HepG2 (cell line): ENCODE results near the gene CTBP1. TPM values are rescaled to one million over a fixed set of nuclear protein-coding genes. Genes with fewer than 3 reads are reported as not detected.

ENCODE experiments used
- ATAC-seq: fragments of 200-7000 bp; cut with Tn5 transposase; 3 replicates; pipeline ENCODE4 v1.9.1; 2020; ENCODE audit warnings: mild to moderate bottlenecking, moderate library complexity
- Bru-seq: library from RNA; stranded (reverse); fragments of 400-500 nt; gene quantifications from one replicate; lab custom pipeline; 2021; lab: Mats Ljungman, UMichigan
- BruChase-seq, 2 experiments: library from RNA; stranded (reverse); fragments of 400-500 nt; gene quantifications; one replicate each; lab custom pipeline; 2021; lab: Mats Ljungman, UMichigan
- BruUV-seq: library from RNA; stranded (reverse); fragments of 400-500 nt; replicated peaks from 2 replicates; lab custom pipeline; 2021; lab: Mats Ljungman, UMichigan
- CTCF ChIA-PET: fragments of 300-600 bp; formaldehyde crosslinking; extraction: SDS; loops from one replicate; lab custom pipeline; 2021; ENCODE audit warnings: low total read pairs, inconsistent platforms, low intra/inter-chr PET ratio; lab: Yijun Ruan, JAX
- POLR2A ChIA-PET: fragments of 350-600 bp; sonication (Branson Sonifier 250); formaldehyde crosslinking; loops from one replicate; lab custom pipeline; 2020; ENCODE audit warnings: antibody characterized with exemption, inconsistent platforms; lab: Yijun Ruan, JAX
- DNase-seq: peaks from one replicate; pipeline ENCODE4 v3.0.0-alpha.2; 2015; ENCODE audit warnings: low spot score
- FAIRE-seq: peaks from 3 replicates; lab custom pipeline; 2011; peaks lifted over from hg19 to GRCh38; lab: Jason Lieb, UNC
- H2AFZ ChIP-seq: one replicate; pipeline ENCODE4 v1.6.1; 2011; ENCODE audit warnings: low read length, inconsistent platforms
- H3K27ac ChIP-seq: fragments of 300-600 bp; 3 replicates; pipeline ENCODE4 v1.8.0; 2011; ENCODE audit warnings: mixed run types, mild to moderate bottlenecking, mixed read lengths, low read length, inconsistent platforms; ENCODE audit not compliant: insufficient read depth; ENCODE audit errors: extremely low read length
- H3K27me3 ChIP-seq, 2 experiments: fragments of 200-600 bp in 1 of 2; 2 replicates in 1 of 2; 3 replicates in 1 of 2; pipeline versions ENCODE4 v1.6.0 to v1.8.0; 2011; ENCODE audit warnings: low read length in 2 of 2, mild to moderate bottlenecking in 2 of 2, moderate library complexity in 2 of 2, inconsistent platforms in 1 of 2; ENCODE audit not compliant: insufficient read depth in 2 of 2, control insufficient read depth in 1 of 2
- H3K36me3 ChIP-seq, 2 experiments: fragments of 200-600 bp in 1 of 2; replicated peaks in 1 of 2; 2 replicates in 1 of 2; 3 replicates in 1 of 2; pipeline versions ENCODE4 v1.5.1 to v1.8.0; 2011; ENCODE audit warnings: low read length in 2 of 2, inconsistent platforms in 1 of 2; ENCODE audit not compliant: insufficient read depth in 2 of 2, control insufficient read depth in 1 of 2
- H3K4me1 ChIP-seq: 2 replicates; pipeline ENCODE4 v1.5.1; 2012; ENCODE audit warnings: low read length, inconsistent platforms; ENCODE audit not compliant: insufficient read depth
- H3K4me2 ChIP-seq: 2 replicates; pipeline ENCODE4 v1.6.0; 2011; ENCODE audit warnings: low read depth, low read length, inconsistent platforms
- H3K4me3 ChIP-seq, 3 experiments: fragments of 200-600 bp in 1 of 3; sonication (generic), shearing (Covaris generic) in 1 of 3; replicated peaks in 1 of 3; 2 replicates each; pipeline ENCODE4 v1.5.1; 2011 to 2016; ENCODE audit warnings: low read length in 3 of 3, inconsistent platforms in 2 of 3, low read depth in 2 of 3, mild to moderate bottlenecking in 2 of 3, control low read depth in 1 of 3, mixed read lengths in 1 of 3; ENCODE audit not compliant: insufficient read depth in 1 of 3
- H3K79me2 ChIP-seq: one replicate; pipeline ENCODE4 v1.6.1; 2011; ENCODE audit warnings: low read length, inconsistent platforms; ENCODE audit not compliant: insufficient read depth
- H3K9ac ChIP-seq: 2 replicates; pipeline ENCODE4 v1.6.0; 2011; ENCODE audit warnings: mild to moderate bottlenecking, low read depth, low read length, inconsistent platforms; ENCODE audit not compliant: insufficient read depth
- H3K9me3 ChIP-seq: 2 replicates; pipeline ENCODE4 v1.5.1; 2012; ENCODE audit warnings: mild to moderate bottlenecking, low read length
- H4K20me1 ChIP-seq: 2 replicates; pipeline ENCODE4 v1.6.0; 2011; ENCODE audit warnings: inconsistent platforms, mild to moderate bottlenecking, low read length, moderate library complexity; ENCODE audit not compliant: insufficient read depth
- ASH2L ChIP-seq: fragments of 300-600, 200-600 bp; sonication (generic); IDR thresholded peaks from 2 replicates; pipeline ENCODE4 v1.7.0; 2017; ENCODE audit warnings: low read depth, mild to moderate bottlenecking, moderate library complexity, mixed read lengths, low read length; ENCODE audit not compliant: insufficient read length
- CREB1 ChIP-seq, 2 experiments: fragments of 450-650 bp in 1 of 2; IDR thresholded peaks; 2 replicates each; pipeline ENCODE4 v1.6.1; 2016 to 2017; ENCODE audit warnings: control low read depth in 1 of 2, mild to moderate bottlenecking in 1 of 2, missing compliant biosample characterization in 1 of 2, missing genetic modification characterization in 1 of 2
- DMAP1 ChIP-seq: IDR thresholded peaks from 2 replicates; pipeline ENCODE4 v1.6.1; 2016
- GABPB1 ChIP-seq: IDR thresholded peaks from 2 replicates; pipeline ENCODE4 v1.6.1; 2016; ENCODE audit warnings: mild to moderate bottlenecking, missing genetic modification reagents, moderate library complexity, missing compliant biosample characterization
- HNRNPK ChIP-seq: fragments of 200-400 bp; formaldehyde crosslinking; IDR thresholded peaks from 2 replicates; pipeline ENCODE4 v1.6.1; 2018; ENCODE audit warnings: low read length, low read depth, moderate library complexity, mild to moderate bottlenecking; ENCODE audit not compliant: poor library complexity, severe bottlenecking
- IKZF1 ChIP-seq: fragments of 450-650 bp; IDR thresholded peaks from 2 replicates; pipeline ENCODE4 v1.7.1; 2016
- KDM5A ChIP-seq: fragments of 200-600 bp; sonication (generic); IDR thresholded peaks from 2 replicates; pipeline ENCODE4 v1.7.0; 2018; ENCODE audit warnings: antibody characterized with exemption, mild to moderate bottlenecking, low read length, borderline replicate concordance
- PHF21A ChIP-seq: sonication (generic); formaldehyde crosslinking; IDR thresholded peaks from 2 replicates; pipeline ENCODE4 v1.5.0; 2020; ENCODE audit warnings: mild to moderate bottlenecking, missing genetic modification reagents
- ZBTB20 ChIP-seq: sonication (generic); formaldehyde crosslinking; IDR thresholded peaks from 2 replicates; pipeline ENCODE4 v1.8.1; 2023; ENCODE audit warnings: missing genetic modification reagents, low read depth, mild to moderate bottlenecking, borderline replicate concordance
- ZFP82 ChIP-seq: sonication (generic); formaldehyde crosslinking; IDR thresholded peaks from 2 replicates; pipeline ENCODE4 v1.5.1; 2020; ENCODE audit warnings: mild to moderate bottlenecking, missing genetic modification reagents, borderline replicate concordance
- ZNF382 ChIP-seq: sonication (generic); formaldehyde crosslinking; IDR thresholded peaks from 2 replicates; pipeline ENCODE4 v1.5.0; 2020; ENCODE audit warnings: missing genetic modification reagents, mild to moderate bottlenecking, borderline replicate concordance
- ZNF546 ChIP-seq: sonication (generic); formaldehyde crosslinking; conservative IDR thresholded peaks from 2 replicates; pipeline ENCODE4 v1.8.1; 2023; ENCODE audit warnings: mild to moderate bottlenecking, missing genetic modification reagents
- ZNF644 ChIP-seq: IDR thresholded peaks from 2 replicates; pipeline ENCODE4 v1.6.1; 2016; ENCODE audit warnings: low read depth
- ZNF678 ChIP-seq: sonication (generic); formaldehyde crosslinking; IDR thresholded peaks from 2 replicates; pipeline ENCODE4 v1.4.0; 2020; ENCODE audit warnings: mild to moderate bottlenecking, missing genetic modification reagents
- ZSCAN31 ChIP-seq: sonication (generic); formaldehyde crosslinking; IDR thresholded peaks from 2 replicates; pipeline ENCODE4 v1.5.0; 2020; ENCODE audit warnings: low read depth, mild to moderate bottlenecking, missing genetic modification reagents
- WGBS: methylation state at CpG from one replicate; pipeline ENCODE4 v1.1.6; 2017; ENCODE audit warnings: low lambda C conversion rate; 5-methylcytosine and 5-hydroxymethylcytosine counted together
- in situ Hi-C: cut with HindIII; loops from 2 replicates; pipeline ENCODE4 v1.10.0; 2017; ENCODE audit warnings: low pct_unique_long_range_greater_than_20kb; ENCODE audit not compliant: extremely low pct_ligation_motif_present
- intact Hi-C: fragments of 100-400 bp; cut with micrococcal nuclease; formaldehyde crosslinking; loops from one replicate; pipeline ENCODE4 v1.10.0; 2022; ENCODE audit not compliant: unreplicated experiment
- long read RNA-seq, 2 experiments: library from RNA in 1 of 2; library from polyadenylated mRNA in 1 of 2; stranded (forward) in 1 of 2; unstranded in 1 of 2; transcript quantifications; one replicate each; pipeline ENCODE4 v2.0.0, GENCODE V29; 2019 to 2022
- polyA minus RNA-seq, 3 experiments: library from RNA; depleted of rRNA, polyadenylated mRNA; stranded (reverse); fragments of >200 nt; gene quantifications; 2 replicates each; pipeline ENCODE4 v1.2.3, GENCODE V29; 2011; ENCODE audit warnings: low replicate concordance in 1 of 3
- polyA plus RNA-seq, 8 experiments: library from polyadenylated mRNA; depleted of rRNA in 3 of 8; stranded (reverse) in 7 of 8; unstranded in 1 of 8; fragments of >200 nt; fragmentation: Illumina TruSeq in 4 of 8; extraction: Trizol in 4 of 8; gene quantifications; 2 replicates each; pipeline versions ENCODE4 v1.2.1 to v1.2.3, GENCODE V29; 2011 to 2016; ENCODE audit warnings: low read depth in 4 of 8, missing spikeins in 1 of 8, mixed read lengths in 1 of 8; ENCODE audit not compliant: insufficient read depth in 1 of 8
- total RNA-seq, 5 experiments: library from RNA; depleted of rRNA; stranded (reverse); fragments of >200 nt; fragmentation: Illumina TruSeq; extraction: Trizol; gene quantifications; 2 replicates each; pipeline ENCODE4 v1.2.3, GENCODE V29; 2016; ENCODE audit warnings: low read depth in 1 of 5
- TF ChIP-seq, protein P1 (sequence below): sonication (generic); formaldehyde crosslinking; IDR thresholded peaks from 2 replicates; pipeline ENCODE4 v1.5.1; 2020; ENCODE audit warnings: missing genetic modification reagents, mild to moderate bottlenecking, borderline replicate concordance

Gene CTBP1
- total RNA-seq (2016; rRNA removed; fragmentation: Illumina TruSeq; extraction: Trizol): 106 and 112 TPM in 2 replicates
- total RNA-seq (2016; cell fraction: cytosol; rRNA removed; fragmentation: Illumina TruSeq; extraction: Trizol; ENCODE audit: low read depth): 119 TPM in 2 replicates
- total RNA-seq (2016; cell fraction: insoluble cytoplasmic fraction; rRNA removed; fragmentation: Illumina TruSeq; extraction: Trizol): 83.8 and 121 TPM in 2 replicates
- 133 and 173 TPM in 2 replicates for total RNA-seq (2016; cell fraction: membrane; rRNA removed; fragmentation: Illumina TruSeq; extraction: Trizol)
- total RNA-seq (2016; cell fraction: nucleus; rRNA removed; fragmentation: Illumina TruSeq; extraction: Trizol): 51.5 and 60.9 TPM in 2 replicates
- polyA plus RNA-seq (2011; rRNA removed): 78.5 and 123 TPM in 2 replicates
- 87.2 and 182 TPM in 2 replicates for polyA plus RNA-seq (2011; cell fraction: cytosol; rRNA removed)
- 489 and 636 TPM in 2 replicates for polyA plus RNA-seq (2011; cell fraction: nucleus; rRNA removed)
- 69.0 and 92.6 TPM in 2 replicates for polyA plus RNA-seq (2012)
- polyA plus RNA-seq (2016; cell fraction: cytosol; fragmentation: Illumina TruSeq; extraction: Trizol; ENCODE audit: low read depth): 49.5 and 64.7 TPM in 2 replicates
- 101 and 112 TPM in 2 replicates for polyA plus RNA-seq (2016; cell fraction: insoluble cytoplasmic fraction; fragmentation: Illumina TruSeq; extraction: Trizol; ENCODE audit: low read depth)
- polyA plus RNA-seq (2016; cell fraction: membrane; fragmentation: Illumina TruSeq; extraction: Trizol; ENCODE audit: low read depth): 103 and 116 TPM in 2 replicates
- polyA plus RNA-seq (2016; cell fraction: nucleus; fragmentation: Illumina TruSeq; extraction: Trizol; ENCODE audit: insufficient read depth, low read depth): 152 and 155 TPM in 2 replicates
- polyA minus RNA-seq (2011; rRNA and poly(A)+ RNA removed; ENCODE audit: low replicate concordance): 136 and 350 TPM in 2 replicates
- polyA minus RNA-seq (2011; cell fraction: cytosol; rRNA and poly(A)+ RNA removed): 85.1 and 100 TPM in 2 replicates
- polyA minus RNA-seq (2011; cell fraction: nucleus; rRNA and poly(A)+ RNA removed): 47.7 and 48.4 TPM in 2 replicates
- percentile 74 among the genes with signal in this experiment for Bru-seq, nascent RNA
- percentile 89 among the genes with signal in this experiment for BruChase-seq, experiment 1, labeled RNA remaining after a 6-hour chase
- percentile 85 among the genes with signal in this experiment for BruChase-seq, experiment 2, labeled RNA remaining after a 2-hour chase
- long read RNA-seq, experiment 1, partial matches to known transcripts: 31 of 57 reads
- long read RNA-seq, experiment 1, other reads (novel, unspliced or antisense): 19 of 57 reads
- long read RNA-seq, experiment 2, transcript CTBP1-203 (10 exons, 2,467 nt): major isoform, 42 of 182 reads
- long read RNA-seq, experiment 2, transcript CTBP1-201 (9 exons, 2,297 nt): minor isoform, 6 of 182 reads
- long read RNA-seq, experiment 2, partial matches to known transcripts: 16 of 182 reads
- long read RNA-seq, experiment 2, other reads (novel, unspliced or antisense): 113 of 182 reads

DNA sequence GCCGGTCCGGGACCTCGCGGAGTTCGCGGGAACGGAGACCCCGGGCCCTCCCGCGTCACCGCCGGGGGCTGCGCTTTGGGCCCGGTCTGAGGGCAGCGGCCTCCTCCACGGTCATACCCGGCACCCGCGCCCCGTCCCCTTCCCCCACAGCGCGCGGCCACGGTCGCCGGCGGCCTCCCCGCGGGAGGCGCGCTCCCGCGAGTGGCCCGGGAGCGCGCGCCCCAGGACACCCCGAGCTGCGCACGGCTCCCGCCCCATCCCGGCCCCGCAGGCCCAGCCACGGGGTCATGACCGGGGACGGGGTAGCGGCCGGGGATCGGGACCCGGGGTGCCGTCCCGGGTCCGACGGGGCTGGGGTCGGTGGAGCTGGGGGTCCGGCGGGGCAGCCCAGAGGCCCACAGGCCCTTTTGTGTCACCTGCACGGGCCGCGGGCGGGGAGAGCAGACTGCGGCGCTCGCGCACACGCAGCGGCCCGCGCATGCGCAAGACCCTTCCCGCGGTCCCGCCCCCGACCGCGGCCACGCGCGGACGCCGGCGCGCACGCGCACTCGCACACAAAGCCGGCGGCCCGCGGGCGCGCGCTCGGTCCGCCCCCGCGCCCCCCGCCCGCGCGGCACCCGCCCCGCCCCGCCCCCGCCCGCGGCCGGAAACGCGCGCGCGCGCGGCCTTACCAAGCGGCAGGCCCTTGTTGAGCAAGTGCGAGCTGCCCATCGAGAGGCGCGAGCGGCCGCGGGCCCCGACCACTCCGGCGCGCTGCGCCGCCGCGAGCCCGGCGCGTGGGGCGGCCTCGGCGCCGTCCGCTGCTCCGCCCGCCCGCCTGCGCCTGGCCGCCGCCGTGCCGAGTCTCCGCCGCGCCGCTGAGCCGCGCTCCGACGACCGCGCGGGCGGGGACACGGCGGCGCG lies at the start of gene CTBP1:
Gene CTBP1 (minus strand): TSS at position 886 of the 903 bp plus-strand sequence. CDS start 7,799 bp downstream, outside the sequence.
- intact Hi-C loops: loop anchor here (1.0 to 2.0 kb wide), 2 partner anchors 76 to 99 kb away; partner anchors contain the start of genes SPON2 and UVSSA
- CTCF ChIA-PET: no interaction called here
- FAIRE-seq (no peak), ATAC-seq (peak; percentile 7), DNase-seq (peak; percentile 51)
- Histone ChIP-seq H3K9ac (peak within 1 kb of the TSS; percentile 97), H3K4me1 (peaks cover 62% of the 10 kb centered on the region), H3K4me2 (peak within 1 kb of the TSS; percentile 93), H3K36me3 (peaks cover 2% of the 10 kb centered on the region in 2 experiments; a peak in 3 of 5 replicates), H4K20me1 (peaks cover 38% of the 10 kb centered on the region), H2AFZ (no peak within 1 kb of the TSS), H3K9me3 (peaks cover 7% of the 10 kb centered on the region; the same call in 1 of the 2 replicates), H3K27ac (peak within 1 kb of the TSS; percentile 91), H3K4me3 (peak within 1 kb of the TSS; percentile 87 to 95 (median 89)), H3K27me3 (no peaks in the 10 kb centered on the region), H3K79me2 (peaks cover 62% of the 10 kb centered on the region)
- POLR2A ChIA-PET: interaction anchor here (0.9 to 4.1 kb wide), 7 partner anchors 16 to 255 kb away, joined by 3 to 43 read pairs (median 14); partner anchors contain the start of genes MAEA, SLC26A1, SPON2 and UVSSA
- 3% methylated on average over 21 of the region's 163 CpGs for WGBS
- in situ Hi-C loops: no loop called here
- no TSS peak for BruUV-seq
- TF ChIP-seq IKZF1: no peak
- no peak for TF ChIP-seq CREB1 (IDR thresholded peaks at IDR 0.05)
- TF ChIP-seq CREB1 (CRISPR knock-in tag; IDR thresholded peaks at IDR 0.05): no peak
- TF ChIP-seq PHF21A (CRISPR knock-in tag): peak; percentile 14; the same call in 1 of the 2 replicates
- 0 out of 2 replicates have a peak, but pooled peaks have one; percentile 35 for TF ChIP-seq ZNF546 (CRISPR knock-in tag)
- TF ChIP-seq ZNF644 (CRISPR knock-in tag): no peak
- TF ChIP-seq ZSCAN31: no peak
- TF ChIP-seq HNRNPK: peak; percentile 0
- TF ChIP-seq DMAP1 (CRISPR knock-in tag): 0 out of 2 replicates have a peak, but pooled peaks have one; percentile 30
- no peak for TF ChIP-seq ZNF678 (CRISPR knock-in tag)
- TF ChIP-seq ZBTB20 (CRISPR knock-in tag): no peak
- peak; percentile 36; the same call in 1 of the 2 replicates for TF ChIP-seq ZFP82 (CRISPR knock-in tag)
- peak; percentile 42; the same call in 1 of the 2 replicates for TF ChIP-seq GABPB1 (CRISPR knock-in tag)
- peak; percentile 41 for TF ChIP-seq ASH2L
- TF ChIP-seq, protein P1, sequence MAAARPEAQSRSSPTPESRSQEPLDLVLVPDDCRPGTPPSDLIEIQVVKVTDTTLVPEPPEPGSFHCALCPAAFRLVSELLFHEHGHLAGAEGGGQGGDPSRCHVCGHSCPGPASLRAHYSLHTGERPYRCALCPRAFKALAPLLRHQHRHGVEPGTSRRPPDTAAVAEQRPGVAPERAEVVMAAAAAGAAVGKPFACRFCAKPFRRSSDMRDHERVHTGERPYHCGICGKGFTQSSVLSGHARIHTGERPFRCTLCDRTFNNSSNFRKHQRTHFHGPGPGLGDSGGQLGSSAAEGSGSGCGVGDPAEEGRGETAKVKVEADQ (CRISPR knock-in tag): peak; percentile 26; the same call in 1 of the 2 replicates
- TF ChIP-seq ZNF382: no peak
- peak; percentile 72; the same call in 1 of the 2 replicates for TF ChIP-seq KDM5A
